SH-SY5Y (cell line): ENCODE measurements around the gene SPPL3.

Experiments used
- GATA2 ChIP-seq: IDR thresholded peaks from 2 replicates; pipeline ENCODE4 v1.6.1; 2011; ENCODE audit warnings: mild to moderate bottlenecking, low read depth, low read length
- GATA3 ChIP-seq: IDR thresholded peaks from 2 replicates; pipeline ENCODE4 v1.6.1; 2011; ENCODE audit warnings: low read depth, mild to moderate bottlenecking, low read length, moderate library complexity

SPPL3 gene

DNA sequence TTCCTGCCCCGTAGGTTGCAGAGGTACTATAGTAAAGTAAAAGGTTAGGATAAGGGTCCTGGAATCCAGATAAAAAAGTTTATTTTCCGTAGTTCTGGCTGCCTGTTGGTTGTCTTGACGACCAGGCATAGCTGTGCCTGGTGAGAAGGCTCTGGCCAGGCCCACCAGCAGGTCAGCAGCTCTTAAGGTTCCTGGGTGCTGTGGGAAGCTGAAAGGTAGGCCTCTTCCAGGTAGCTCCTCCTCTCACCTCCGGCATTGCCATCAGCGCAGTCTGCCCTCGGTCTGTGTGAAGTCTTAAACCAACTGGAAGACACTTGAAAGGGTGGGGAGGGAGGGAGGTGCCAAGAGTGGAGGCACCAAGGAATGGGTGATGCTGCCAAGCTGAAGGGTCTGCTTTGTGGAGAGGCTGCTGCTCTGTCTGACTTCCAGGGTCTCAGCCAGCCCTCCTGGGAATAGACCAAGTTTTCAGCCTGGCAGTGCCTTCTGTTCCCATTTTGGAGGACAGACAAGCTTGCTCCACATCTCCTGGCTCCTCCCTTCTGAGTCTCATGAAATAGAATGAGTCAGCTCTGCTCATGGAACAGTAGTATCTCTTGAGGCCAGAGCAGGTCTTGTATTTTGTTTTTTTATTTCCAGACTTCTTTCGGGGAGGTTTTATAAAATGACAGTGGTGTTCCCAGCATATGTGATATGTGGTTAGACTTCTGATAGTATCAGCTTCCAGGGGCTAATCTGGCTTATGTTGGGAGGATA is 183.7 kb downstream of the SPPL3 start:
- TF ChIP-seq GATA2 = no peak; the same call in 1 of the 2 replicates
- no peak for TF ChIP-seq GATA3

DNA sequence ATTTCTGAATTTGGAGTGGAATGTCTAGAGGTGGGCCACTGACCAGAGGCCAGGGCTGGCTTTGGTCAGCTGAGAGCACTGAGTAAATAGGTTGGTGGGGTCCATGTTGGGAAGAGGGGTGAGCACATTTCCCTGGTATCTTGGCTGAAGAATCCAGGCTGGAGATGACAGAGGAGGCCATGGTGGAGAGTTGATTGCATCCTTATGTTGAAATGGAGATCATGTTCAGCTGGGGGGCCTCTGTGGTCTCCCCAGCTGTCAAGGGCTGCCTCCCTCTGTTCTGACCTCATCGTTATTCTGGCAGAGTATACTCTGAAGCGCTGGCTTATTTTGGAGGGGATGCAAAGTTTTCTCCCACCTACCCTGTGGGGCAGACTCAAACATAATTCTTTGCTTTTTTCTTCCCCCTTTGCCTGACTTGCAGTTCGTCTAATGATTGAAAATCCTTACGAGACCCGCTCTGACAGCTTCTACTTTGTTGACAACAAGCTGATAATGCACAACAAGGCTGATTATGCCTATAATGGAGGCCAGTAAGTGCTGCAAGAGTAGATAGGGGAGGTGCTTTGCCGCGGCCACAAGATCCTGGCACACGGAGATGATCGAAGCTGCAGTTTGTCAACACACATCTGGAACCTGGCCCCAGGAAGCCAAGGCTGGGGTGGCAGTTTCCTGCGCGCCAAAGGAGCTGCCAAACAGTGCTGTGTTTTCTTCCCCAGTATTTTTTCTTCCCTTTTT is 184.5 kb downstream of the SPPL3 start:
- no peak for TF ChIP-seq GATA3
- no peak for TF ChIP-seq GATA2

DNA sequence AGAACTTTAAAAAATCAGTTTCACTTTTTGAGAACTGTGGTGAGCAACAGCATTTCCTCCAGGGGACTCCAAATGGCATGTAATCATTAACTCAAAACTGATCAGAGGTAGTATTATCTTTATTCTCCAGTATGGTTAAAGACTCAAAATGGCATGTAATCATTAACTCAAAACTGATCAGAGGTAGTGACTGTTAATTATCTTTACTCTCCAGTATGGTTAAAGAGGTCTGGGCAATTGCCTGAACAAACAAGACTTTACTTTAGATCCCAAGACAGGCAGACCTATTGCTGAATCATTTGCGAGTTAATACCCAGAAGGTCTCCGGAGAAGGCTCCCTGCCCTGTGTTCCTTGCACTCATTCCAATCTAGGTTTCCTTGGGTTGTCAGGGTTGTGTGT is 185.1 kb downstream of the SPPL3 start:
- TF ChIP-seq GATA2 = no peak
- no peak for TF ChIP-seq GATA3

DNA sequence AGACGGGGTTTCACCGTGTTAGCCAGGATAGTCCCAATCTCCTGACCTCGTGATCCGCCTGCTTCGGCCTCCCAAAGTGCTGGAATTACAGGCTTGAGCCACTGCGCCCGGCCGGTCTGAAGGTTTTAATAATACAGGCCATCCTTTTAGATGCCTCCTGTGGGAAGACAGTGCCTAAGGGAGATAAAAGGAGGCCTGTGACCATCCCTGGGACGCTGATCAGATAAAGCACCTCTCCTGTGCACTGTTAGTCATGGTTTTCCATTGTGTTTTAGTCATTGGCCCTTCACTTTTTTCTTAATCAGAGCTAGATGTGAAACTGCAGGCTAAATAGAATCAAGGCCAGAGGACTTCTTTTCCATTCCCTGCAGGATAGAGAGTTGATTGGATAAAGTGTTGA is 186.1 kb downstream of the SPPL3 start:
- TF ChIP-seq GATA2 = no peak
- TF ChIP-seq GATA3 = no peak

DNA sequence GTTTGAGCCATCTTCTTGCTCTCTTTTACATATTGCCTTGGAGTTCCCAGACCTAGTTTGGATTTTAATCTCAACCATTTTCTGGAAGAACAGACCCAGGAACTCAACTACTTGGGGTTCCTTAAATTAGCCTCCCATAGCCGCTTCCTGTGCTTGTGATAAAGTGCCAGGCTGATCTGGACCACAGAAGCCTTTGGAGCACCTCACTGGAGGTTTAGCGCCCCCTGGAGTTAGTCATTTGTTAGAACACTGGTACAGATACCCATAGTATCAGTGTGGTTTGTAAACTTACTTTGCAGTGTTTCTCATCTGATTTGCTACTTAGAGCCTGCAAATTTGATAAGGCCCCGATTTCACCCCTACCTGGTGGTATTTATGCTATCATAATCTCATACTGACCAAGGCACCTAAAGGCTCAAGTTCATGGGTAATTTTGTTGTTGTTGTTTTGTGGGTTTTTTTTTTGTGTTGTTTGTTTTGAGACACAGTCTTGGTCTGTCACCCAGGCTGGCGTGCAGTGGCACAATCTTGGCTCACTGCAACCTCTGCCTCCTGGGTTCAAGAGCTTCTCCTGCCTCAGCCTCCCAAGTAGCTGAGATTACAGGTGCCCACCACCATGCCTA is 190.2 kb downstream of the SPPL3 start:
- no peak for TF ChIP-seq GATA2
- no peak for TF ChIP-seq GATA3

DNA sequence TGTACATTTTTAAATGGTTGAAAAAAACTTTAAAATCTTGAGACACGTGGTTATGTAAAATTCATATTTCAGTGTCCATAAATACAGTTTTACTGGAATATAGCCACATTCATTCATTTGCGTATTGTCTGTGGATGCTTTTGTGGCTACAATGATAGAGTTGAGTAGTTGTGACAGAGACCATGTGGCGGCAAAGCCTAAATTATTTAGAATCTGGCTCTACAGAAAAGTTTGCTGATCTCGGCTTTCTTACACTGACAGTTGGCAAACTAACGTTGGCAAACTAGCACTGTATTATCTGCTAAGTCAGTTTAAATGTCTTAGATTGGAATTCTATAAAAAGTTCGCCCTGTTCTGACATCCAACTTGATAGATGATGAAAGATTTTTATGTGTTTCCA is 191.5 kb downstream of the SPPL3 start:
- TF ChIP-seq GATA3 (no peak), GATA2 (no peak)
